ENCODE data around the gene NEDD4L.

Gene NEDD4L

DNA sequence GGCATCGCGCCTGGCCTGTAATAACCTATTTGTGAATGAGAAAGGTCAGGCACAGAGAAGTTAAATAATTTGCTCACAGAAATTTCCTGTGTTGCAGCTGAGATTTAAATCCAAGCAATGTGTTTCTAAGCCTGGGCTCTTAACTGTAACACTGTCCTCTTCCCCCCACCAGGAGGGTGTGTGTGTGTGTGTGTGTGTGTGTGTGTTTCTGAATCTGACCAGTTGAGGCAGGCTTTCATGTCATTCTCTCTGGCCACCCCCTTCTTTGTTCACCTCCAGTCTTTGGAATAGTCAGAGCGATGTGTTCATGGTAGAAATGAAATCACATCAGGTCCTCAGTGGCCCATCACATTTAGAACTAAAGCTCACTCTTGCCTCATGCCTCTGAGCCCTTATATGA is 81.2 kb downstream of the NEDD4L start:
- no peak for DNase-seq

GRCh38 chr18:58125756-58126155 is 81.7 kb downstream of the NEDD4L start:
- no peak for DNase-seq

DNA sequence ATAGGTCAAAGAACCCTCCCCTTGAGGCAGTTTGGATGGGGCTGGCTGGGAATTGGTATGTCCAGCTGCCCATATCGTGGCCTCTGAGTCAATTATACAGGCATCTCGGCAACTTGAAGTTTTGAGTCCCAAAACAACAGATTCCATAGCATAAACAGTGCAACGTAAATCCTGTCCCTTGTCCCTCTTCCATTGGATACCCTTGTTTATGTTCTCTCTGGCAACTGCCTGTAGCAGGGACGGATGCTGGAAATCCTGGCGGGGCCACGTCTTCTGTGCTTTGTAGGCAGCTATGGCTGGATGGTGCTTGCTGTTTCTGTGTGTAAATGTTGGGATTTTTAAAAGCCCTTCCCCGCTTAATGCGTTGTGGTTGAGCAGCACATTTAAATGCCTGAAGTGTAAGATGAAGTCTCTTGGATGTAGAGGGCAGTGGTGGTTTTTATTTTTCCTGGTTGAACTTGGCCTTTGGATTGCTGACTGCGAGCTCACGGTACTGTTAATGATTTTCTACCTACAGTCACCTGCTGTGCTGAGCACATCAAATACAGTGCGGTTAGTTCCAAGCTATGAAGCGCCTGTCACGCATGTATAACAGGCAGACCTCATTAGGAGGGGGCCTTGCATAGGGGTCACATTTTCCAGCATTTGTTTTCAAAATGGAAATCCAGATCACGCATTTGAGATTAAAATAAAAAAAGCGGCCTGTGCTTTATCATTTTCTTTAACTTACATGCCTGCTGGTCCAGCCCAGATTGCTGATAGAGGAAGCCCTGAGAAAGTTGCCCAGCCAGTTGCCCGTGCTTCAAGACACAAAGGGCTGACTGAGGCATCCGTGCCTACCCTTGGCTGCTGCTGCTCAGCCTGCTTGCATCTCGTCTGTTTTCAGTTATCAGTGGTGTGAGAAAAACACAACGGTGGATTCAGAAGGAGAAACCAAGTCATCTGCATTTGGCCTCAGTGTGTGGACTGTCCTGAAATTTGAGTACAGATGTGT is 84.7 kb downstream of the NEDD4L start:
- no peak for DNase-seq

- DNase-seq = no peak
These were observed 88.7 kb downstream of the NEDD4L start for GRCh38 chr18:58132595-58133261.

DNA sequence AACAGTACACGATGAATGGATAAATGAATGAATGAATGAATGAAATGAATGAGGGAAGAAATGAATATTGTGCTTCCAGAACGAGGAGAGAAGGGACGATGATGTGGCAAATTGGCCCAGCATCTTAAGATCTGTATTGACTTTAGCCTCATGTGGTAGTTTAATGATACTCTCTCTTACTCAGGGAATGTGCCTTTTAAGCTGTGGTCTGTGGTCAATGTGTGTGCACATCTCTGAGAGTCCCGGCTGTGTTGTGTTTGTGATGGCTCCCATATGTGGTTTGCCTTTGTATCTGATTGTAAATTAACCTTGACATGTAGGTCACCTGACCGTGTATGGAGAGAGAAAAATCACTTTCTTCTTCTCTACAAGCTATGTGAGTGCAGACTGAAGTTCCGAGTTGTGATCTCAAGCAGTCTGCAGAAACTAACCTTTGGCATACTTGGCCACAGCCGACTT is 91.2 kb downstream of the NEDD4L start:
- no peak for DNase-seq

DNA sequence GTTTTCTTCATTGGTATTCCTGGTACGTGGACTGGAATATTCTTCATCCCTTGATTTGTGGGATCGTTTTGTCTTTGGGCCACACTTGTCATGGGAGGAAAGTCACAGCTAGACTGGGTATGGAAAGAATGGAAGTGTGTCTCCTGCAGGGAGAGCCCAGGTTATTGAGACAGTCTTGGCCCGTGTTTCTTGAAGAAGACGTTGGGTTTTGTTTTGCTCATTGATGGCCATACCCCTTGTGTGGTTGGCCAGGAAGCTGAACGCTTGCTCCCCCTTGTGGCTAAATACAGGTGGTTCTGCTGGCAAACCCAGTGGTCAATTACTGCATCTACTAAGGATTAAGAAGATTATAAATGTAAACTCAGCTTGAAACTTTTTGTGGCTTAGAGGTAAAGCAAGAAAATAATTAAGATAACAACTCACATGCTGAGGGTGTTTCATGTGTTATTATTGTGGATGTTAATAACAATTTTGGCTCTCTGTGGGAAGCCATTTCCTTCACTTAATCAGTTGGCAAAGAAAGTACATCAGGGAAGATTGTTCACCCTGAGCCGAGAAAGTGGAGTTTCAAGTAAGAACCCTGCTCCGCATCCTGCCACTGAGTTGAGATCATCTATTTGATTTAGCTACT is 91.8 kb downstream of the NEDD4L start:
- DNase-seq = peak; percentile 71

GRCh38 chr18:58136879-58137278 is 92.9 kb downstream of the NEDD4L start:
- DNase-seq = no peak

DNA sequence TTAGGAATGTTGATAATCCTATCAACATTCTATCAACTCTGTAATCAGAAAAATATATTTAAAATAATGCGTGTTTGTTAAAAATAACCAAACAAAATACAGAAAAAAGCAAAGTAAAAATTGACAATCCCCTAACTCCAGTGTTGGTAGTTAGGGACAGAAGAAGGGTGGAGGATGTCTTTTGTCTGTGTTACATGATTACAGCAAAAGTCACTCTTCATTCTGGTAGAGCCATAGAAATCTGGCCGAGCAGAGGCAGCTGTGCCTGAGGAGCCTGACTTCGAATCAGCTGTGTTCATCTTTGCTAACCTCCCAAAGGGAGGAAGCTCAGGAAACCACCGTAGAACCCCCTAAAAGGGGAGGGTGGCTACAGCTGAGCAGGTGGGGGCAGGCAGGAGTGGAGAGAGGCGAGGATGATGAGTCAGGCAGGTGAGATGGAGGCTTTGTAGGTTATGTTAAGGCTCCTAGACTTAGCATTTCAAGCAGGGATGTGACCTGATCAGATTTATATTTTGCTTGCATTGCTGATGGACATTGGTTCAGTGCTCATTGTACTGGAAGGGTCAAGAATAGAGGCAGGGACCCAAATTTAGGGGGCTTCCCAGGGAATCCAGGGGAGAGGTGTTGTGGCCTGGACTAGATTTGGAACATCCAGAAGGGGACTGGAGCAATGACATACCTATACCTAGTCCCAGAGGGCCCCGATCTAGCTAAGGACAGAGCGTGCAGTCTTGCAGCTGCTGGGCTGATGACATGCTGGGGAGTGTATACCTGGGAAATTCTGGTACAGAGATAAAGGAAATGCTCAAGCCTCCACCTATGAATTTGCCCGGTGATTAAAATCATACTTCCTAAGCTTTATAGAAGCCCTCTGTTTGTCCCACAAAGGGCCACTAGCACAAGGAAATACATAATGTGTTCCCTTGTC is 95.7 kb downstream of the NEDD4L start:
- no peak for DNase-seq

DNA sequence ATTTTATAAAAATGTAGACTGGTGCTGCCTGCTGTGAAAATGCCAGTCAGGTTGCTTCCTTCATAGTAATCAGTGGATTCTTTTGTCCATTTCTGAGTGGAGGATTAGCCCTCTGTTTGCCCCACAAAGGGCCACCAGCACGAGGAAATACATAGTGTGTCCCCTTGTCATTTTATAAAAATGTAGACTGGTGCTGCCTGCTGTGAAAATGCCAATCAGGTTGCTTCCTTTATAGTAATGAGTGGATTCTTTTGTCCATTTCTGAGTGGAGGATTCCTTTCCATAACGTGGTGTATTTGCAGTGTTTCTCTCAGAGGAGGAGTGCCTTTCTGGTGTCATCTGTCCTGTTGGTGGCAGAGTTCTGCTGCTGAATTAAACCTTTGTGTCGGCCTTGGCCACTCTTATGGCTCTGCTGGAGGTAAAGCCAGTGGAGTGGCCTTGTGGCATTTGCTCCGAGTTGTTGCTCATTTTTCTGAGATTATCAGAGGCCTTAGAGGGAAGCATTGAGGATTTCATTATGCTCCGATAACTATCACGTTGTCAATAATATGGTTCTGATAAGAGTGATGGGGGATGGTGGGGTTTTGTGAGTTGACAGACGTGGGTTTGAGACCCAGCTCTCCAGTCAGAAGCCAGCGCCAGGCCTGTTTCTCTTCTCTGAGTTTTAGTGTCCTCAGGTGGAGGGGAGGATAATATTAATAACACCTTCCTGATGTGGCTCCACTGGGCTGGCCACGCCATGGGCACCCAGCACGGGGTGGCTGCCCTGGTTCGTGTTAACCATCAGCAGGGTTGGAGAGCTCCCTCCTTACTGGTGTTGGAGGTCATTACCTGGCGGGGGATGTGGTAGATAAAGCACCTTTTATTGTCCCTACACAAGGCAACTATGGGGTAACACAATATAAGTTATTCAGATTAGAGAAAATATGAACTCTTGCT is 96.6 kb downstream of the NEDD4L start:
- DNase-seq = no peak

GRCh38 chr18:58143386-58143785 is 99.4 kb downstream of the NEDD4L start:
- DNase-seq = no peak

DNA sequence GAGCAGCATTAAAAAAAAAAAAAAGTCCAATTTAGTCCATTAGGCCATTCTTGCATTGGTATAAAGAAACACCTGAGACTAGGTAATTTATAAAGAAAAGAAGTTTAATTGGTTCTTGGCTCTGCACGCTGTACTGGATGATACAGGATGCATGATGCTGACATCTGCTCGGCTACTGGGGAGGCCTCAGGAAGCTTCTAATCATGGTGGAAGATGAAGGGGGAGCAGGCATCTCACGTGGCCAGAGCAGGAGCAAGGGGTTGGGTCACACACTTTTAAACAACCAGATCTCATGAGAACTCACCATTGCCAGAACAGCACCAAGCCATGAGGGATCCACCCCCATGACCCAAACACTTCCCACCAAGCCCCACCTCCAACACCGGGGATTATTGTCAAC is 100.1 kb downstream of the NEDD4L start:
- DNase-seq = no peak

- no peak for DNase-seq
These were observed 100.8 kb downstream of the NEDD4L start for GRCh38 chr18:58144671-58145285.

GRCh38 chr18:58146099-58146498 is 102.1 kb downstream of the NEDD4L start:
- no peak for DNase-seq

DNA sequence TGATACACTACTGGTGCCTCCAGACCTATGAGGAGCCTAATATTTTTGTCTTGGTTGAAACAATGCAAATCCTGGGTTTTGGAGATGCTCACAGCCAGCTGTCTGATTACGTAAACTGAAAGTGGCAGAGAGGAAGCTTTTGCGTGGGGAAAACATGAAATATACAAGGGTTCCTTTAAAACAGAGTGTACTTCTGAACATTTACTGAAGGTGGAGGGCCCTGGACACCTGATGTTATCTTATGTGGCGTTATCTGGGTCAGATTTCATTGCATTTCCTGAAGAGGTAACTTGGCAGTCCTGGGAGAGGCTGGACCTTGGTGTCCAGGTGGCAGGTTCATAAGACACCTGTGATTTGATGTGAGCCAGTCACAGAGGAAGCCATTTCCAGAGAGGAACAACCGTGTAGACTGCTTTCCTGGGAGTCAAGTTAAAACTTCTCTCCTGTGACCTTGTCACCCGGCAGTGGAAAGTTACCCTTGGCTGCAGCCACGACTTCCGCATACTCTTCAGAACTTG is 105.0 kb downstream of the NEDD4L start:
- DNase-seq = no peak

- no peak for DNase-seq
These were observed 106.7 kb downstream of the NEDD4L start for GRCh38 chr18:58150772-58151171.

- DNase-seq = no peak
These were observed 108.2 kb downstream of the NEDD4L start for GRCh38 chr18:58152216-58152615.

GRCh38 chr18:58152891-58153290 is 108.9 kb downstream of the NEDD4L start:
- DNase-seq = no peak

DNA sequence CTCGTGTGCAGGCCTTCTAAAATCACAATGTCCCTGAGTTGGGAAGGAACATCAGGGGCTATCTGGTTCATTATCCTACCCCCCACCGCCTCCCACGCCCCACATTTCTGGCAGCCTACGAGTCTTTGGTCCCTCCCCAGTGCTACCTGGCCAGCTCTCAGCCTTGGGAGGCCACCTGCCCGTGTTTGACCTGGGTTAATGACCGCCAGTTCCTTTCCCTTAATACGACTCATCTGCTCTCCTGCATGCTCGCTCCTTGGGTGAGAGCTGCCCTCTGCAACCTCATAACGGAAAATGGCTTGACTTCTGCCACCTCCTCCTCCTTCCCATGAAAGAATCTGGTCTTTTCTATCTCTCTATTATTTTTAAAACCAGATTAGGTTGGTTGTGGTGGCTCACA is 112.5 kb downstream of the NEDD4L start:
- DNase-seq = no peak

DNA sequence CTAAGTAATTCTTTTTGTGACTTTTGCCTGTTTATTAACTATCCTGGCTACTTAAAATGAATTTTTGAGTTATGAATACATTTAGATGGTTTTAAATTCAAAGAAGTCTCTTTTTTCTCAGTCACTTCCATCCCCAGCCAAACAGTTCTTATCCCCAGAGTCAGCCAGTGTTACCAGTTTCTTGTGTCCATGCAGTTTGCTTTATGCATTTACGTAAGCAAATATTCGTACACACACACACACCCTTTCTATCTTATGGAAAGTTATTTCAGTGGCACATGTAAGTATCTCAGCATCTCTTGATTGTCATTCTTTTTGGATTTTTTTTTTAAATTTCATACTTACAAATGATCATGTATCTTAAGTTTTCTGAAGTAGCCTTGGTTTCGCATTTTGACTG is 113.2 kb downstream of the NEDD4L start:
- DNase-seq = no peak

- no peak for DNase-seq
These were observed 114.0 kb downstream of the NEDD4L start for GRCh38 chr18:58158008-58158407.

DNA sequence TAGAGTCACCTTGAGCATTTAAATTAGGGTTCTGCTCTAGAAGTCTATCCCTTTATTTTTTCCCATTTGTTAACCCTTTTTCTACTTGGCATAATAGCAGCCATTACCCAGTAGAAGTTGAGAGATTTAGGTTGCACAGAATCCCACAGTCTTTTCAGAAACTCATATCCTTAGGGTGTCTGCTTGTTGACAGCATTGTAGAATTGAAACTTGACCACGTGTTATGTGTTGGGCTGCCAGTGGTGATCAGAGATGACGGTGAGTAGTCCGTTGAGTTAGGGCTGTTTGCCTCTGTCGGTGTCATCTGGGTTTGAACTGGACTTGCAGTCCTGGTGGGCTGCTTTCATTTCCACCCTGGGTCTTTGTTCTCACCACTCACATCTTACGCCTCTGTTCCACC is 114.4 kb downstream of the NEDD4L start:
- no peak for DNase-seq

Data from NCI-H748 treated with DMSO at 0.1 percent for 48 hours (cell line).